ENCODE results near the gene CCL23.

DNA sequence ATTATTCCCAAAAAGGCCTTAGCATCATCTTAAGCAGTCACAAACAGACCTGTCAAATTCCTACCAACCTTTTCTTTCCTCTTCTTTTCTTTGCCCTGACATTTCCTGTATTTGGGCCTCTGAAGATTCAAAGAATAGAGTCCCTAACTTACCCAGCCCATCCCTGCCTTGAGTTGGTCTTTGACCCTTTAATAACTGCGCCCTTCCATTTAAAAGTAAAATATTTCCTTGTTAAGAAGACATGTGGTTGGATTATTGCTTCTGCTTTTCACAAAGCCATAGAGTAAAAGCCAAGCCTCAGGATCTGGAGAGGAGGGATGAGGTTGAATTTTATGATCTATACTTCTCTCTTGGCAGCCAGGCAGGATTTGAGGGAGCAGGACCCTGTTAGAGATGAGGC is 13.2 kb upstream of the CCL23 start:
- TF ChIP-seq, protein P1, sequence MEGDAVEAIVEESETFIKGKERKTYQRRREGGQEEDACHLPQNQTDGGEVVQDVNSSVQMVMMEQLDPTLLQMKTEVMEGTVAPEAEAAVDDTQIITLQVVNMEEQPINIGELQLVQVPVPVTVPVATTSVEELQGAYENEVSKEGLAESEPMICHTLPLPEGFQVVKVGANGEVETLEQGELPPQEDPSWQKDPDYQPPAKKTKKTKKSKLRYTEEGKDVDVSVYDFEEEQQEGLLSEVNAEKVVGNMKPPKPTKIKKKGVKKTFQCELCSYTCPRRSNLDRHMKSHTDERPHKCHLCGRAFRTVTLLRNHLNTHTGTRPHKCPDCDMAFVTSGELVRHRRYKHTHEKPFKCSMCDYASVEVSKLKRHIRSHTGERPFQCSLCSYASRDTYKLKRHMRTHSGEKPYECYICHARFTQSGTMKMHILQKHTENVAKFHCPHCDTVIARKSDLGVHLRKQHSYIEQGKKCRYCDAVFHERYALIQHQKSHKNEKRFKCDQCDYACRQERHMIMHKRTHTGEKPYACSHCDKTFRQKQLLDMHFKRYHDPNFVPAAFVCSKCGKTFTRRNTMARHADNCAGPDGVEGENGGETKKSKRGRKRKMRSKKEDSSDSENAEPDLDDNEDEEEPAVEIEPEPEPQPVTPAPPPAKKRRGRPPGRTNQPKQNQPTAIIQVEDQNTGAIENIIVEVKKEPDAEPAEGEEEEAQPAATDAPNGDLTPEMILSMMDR (IDR thresholded peaks at IDR 0.05) = no peak
- no peak for TF ChIP-seq POLR2A (IDR thresholded peaks at IDR 0.05)
- TF ChIP-seq POLR2AphosphoS5 (IDR thresholded peaks at IDR 0.05) = no peak
- no peak for TF ChIP-seq EP300 (IDR thresholded peaks at IDR 0.05)

Data from stomach (tissue), 4 donors.